GM12875 (cell line): ENCODE measurements around the gene AGMO.

ENCODE experiments used
- H3K4me3 ChIP-seq: one replicate; pipeline ENCODE4 v1.5.1; 2011; ENCODE audit warnings: low read depth, low read length, control low read depth
- CTCF ChIP-seq: IDR thresholded peaks from 2 replicates; pipeline ENCODE4 v1.5.1; 2011; ENCODE audit warnings: low read depth, mild to moderate bottlenecking, control low read depth, inconsistent platforms, low read length, moderate library complexity, borderline replicate concordance; ENCODE audit not compliant: insufficient read depth

The AGMO gene

GRCh38 chr7:15317215-15317614 is 244.6 kb downstream of the AGMO start:
- no peak overlapping the region for H3K4me3 ChIP-seq
- no peak for TF ChIP-seq CTCF

- TF ChIP-seq CTCF = no peak
- no peak overlapping the region for H3K4me3 ChIP-seq
Observed at GRCh38 chr7:15315678-15316077, 246.1 kb downstream of the AGMO start.

GRCh38 chr7:15314922-15315321 is 246.9 kb downstream of the AGMO start:
- no peak for TF ChIP-seq CTCF

GRCh38 chr7:15313361-15313760 is 248.5 kb downstream of the AGMO start:
- no peak for TF ChIP-seq CTCF
- H3K4me3 ChIP-seq = no peak overlapping the region

More at GRCh38 chr7:15314922-15315321, 246.9 kb downstream of the AGMO start:
- H3K4me3 ChIP-seq = no peak overlapping the region

- no peak overlapping the region for H3K4me3 ChIP-seq
- no peak for TF ChIP-seq CTCF
Observed at GRCh38 chr7:15309872-15310271, 251.9 kb downstream of the AGMO start.

GRCh38 chr7:15308821-15309220 is 253.0 kb downstream of the AGMO start:
- TF ChIP-seq CTCF = no peak
- H3K4me3 ChIP-seq = no peak overlapping the region

GRCh38 chr7:15306296-15306695 is 255.5 kb downstream of the AGMO start:
- no peak for TF ChIP-seq CTCF
- no peak overlapping the region for H3K4me3 ChIP-seq
